GM12878 (cell line): ENCODE data around the gene CHAF1A. TPM values are rescaled to one million over a fixed set of nuclear protein-coding genes. Genes with fewer than 3 reads are reported as not detected.

Experiments used
- ZBED1 ChIP-seq: IDR thresholded peaks from 2 replicates; pipeline ENCODE4 v1.6.1; 2016; ENCODE audit warnings: borderline replicate concordance
- polyA plus RNA-seq, 11 experiments: library from polyadenylated mRNA; depleted of rRNA in 4 of 11; unstranded in 6 of 11; stranded (reverse) in 5 of 11; fragments of >200 nt; fragmentation: Nextera tagmentation in 4 of 11; fragmentation: Illumina TruSeq in 1 of 11; extraction: Ambion mirVana in 4 of 11; extraction: Trizol in 1 of 11; gene quantifications; 1 replicate in 1 of 11; 2 replicates in 10 of 11; pipeline versions ENCODE4 v1.2.1 to v1.2.3, GENCODE V29; 2011 to 2016; ENCODE audit warnings: inconsistent platforms in 2 of 11, missing spikeins in 2 of 11, low read depth in 1 of 11
- total RNA-seq, 4 experiments: library from RNA; depleted of rRNA in 3 of 4; stranded (reverse); fragments of >200 nt in 3 of 4; fragmentation: Illumina TruSeq in 1 of 4; extraction: Trizol in 1 of 4; gene quantifications; 2 replicates each; pipeline versions ENCODE4 v1.2.1 to v1.2.3, GENCODE V29; 2013 to 2021
- TF ChIP-seq, protein P1 (sequence below): IDR thresholded peaks from 2 replicates; pipeline ENCODE4 v1.6.1; 2012; ENCODE audit warnings: improper control_type of control experiment, low read depth, low read length; ENCODE audit not compliant: insufficient replicate concordance
- TF ChIP-seq, protein P2 (sequence below): fragments of 450-650 bp; IDR thresholded peaks from 2 replicates; pipeline ENCODE4 v1.6.1; 2018; ENCODE audit warnings: borderline replicate concordance, mild to moderate bottlenecking; ENCODE audit not compliant: partially characterized antibody

The CHAF1A gene
- total and polyA plus RNA-seq, 10 of the 15 experiments (the other 5 are each of a cell fraction or from before 2014, with no cell fraction given), result 1.3 to 69.1 (median 34.2) TPM

DNA sequence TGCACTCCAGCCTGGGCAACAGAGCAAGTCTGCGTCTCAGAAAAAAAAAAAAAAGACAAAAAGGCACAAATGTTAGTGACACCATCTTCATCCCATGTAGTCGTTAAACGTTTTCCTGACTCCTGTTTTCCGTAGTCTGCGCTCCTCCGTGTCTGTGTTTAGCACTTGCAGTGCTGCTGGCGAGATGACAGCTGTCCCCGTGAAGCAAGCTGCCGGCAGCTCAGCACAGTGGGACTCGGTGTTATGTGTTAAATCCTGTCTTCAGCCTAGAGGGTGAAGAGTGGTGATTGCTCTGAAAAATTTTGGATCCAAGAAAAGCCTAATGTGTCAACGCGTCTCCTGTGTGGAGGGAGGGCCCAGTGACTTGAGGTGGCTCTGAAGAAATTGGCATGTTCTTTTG lies 36.8 kb downstream of the CHAF1A start (continued):
- TF ChIP-seq, protein P1, sequence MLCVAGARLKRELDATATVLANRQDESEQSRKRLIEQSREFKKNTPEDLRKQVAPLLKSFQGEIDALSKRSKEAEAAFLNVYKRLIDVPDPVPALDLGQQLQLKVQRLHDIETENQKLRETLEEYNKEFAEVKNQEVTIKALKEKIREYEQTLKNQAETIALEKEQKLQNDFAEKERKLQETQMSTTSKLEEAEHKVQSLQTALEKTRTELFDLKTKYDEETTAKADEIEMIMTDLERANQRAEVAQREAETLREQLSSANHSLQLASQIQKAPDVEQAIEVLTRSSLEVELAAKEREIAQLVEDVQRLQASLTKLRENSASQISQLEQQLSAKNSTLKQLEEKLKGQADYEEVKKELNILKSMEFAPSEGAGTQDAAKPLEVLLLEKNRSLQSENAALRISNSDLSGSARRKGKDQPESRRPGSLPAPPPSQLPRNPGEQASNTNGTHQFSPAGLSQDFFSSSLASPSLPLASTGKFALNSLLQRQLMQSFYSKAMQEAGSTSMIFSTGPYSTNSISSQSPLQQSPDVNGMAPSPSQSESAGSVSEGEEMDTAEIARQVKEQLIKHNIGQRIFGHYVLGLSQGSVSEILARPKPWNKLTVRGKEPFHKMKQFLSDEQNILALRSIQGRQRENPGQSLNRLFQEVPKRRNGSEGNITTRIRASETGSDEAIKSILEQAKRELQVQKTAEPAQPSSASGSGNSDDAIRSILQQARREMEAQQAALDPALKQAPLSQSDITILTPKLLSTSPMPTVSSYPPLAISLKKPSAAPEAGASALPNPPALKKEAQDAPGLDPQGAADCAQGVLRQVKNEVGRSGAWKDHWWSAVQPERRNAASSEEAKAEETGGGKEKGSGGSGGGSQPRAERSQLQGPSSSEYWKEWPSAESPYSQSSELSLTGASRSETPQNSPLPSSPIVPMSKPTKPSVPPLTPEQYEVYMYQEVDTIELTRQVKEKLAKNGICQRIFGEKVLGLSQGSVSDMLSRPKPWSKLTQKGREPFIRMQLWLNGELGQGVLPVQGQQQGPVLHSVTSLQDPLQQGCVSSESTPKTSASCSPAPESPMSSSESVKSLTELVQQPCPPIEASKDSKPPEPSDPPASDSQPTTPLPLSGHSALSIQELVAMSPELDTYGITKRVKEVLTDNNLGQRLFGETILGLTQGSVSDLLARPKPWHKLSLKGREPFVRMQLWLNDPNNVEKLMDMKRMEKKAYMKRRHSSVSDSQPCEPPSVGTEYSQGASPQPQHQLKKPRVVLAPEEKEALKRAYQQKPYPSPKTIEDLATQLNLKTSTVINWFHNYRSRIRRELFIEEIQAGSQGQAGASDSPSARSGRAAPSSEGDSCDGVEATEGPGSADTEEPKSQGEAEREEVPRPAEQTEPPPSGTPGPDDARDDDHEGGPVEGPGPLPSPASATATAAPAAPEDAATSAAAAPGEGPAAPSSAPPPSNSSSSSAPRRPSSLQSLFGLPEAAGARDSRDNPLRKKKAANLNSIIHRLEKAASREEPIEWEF, result no peak
- TF ChIP-seq ZBED1, result no peak
- TF ChIP-seq, protein P2, sequence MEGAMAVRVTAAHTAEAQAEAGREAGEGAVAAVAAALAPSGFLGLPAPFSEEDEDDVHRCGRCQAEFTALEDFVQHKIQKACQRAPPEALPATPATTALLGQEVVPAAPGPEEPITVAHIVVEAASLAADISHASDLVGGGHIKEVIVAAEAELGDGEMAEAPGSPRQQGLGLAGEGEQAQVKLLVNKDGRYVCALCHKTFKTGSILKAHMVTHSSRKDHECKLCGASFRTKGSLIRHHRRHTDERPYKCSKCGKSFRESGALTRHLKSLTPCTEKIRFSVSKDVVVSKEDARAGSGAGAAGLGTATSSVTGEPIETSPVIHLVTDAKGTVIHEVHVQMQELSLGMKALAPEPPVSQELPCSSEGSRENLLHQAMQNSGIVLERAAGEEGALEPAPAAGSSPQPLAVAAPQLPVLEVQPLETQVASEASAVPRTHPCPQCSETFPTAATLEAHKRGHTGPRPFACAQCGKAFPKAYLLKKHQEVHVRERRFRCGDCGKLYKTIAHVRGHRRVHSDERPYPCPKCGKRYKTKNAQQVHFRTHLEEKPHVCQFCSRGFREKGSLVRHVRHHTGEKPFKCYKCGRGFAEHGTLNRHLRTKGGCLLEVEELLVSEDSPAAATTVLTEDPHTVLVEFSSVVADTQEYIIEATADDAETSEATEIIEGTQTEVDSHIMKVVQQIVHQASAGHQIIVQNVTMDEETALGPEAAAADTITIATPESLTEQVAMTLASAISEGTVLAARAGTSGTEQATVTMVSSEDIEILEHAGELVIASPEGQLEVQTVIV, result no peak
- TF ChIP-seq, all 136 proteins: peak for 0
